ENCODE results near the gene HDAC8.
"Not testable (repeated sequence)": the region's sequence is repeated elsewhere in the genome, so short reads cannot be mapped to it uniquely, and the experiment has no call there.

The HDAC8 gene

GRCh38 chrX:72372735-72373134 is 199.9 kb downstream of the HDAC8 start:
- no peak for DNase-seq (ENCODE audit: low spot score)

GRCh38 chrX:72371405-72371804 is 201.2 kb downstream of the HDAC8 start:
- DNase-seq (ENCODE audit: low spot score) = no peak

GRCh38 chrX:72368796-72369195 is 203.8 kb downstream of the HDAC8 start:
- no peak for DNase-seq (ENCODE audit: low spot score)

- DNase-seq (ENCODE audit: low spot score) = no peak
Observed at GRCh38 chrX:72367516-72367915, 205.1 kb downstream of the HDAC8 start.

- DNase-seq (ENCODE audit: low spot score) = no peak
Observed at GRCh38 chrX:72366701-72367454, 205.8 kb downstream of the HDAC8 start.

- DNase-seq (ENCODE audit: low spot score) = no peak
Observed at GRCh38 chrX:72366178-72366577, 206.5 kb downstream of the HDAC8 start.

- no peak for DNase-seq (ENCODE audit: low spot score)
Observed at GRCh38 chrX:72365126-72365525, 207.5 kb downstream of the HDAC8 start.

- DNase-seq (ENCODE audit: low spot score) = no peak
Observed at GRCh38 chrX:72360326-72360725, 212.3 kb downstream of the HDAC8 start.

- no peak for DNase-seq (ENCODE audit: low spot score)
Observed at GRCh38 chrX:72358313-72358712, 214.3 kb downstream of the HDAC8 start.

GRCh38 chrX:72352786-72353185 is 219.9 kb downstream of the HDAC8 start:
- no peak for DNase-seq (ENCODE audit: low spot score)

GRCh38 chrX:72351606-72352334 is 220.9 kb downstream of the HDAC8 start:
- DNase-seq (ENCODE audit: low spot score) = no peak

- DNase-seq (ENCODE audit: low spot score) = no peak
Observed at GRCh38 chrX:72349190-72349589, 223.5 kb downstream of the HDAC8 start.

GRCh38 chrX:72348247-72348979 is 224.2 kb downstream of the HDAC8 start:
- DNase-seq (ENCODE audit: low spot score) = no peak

- no peak for DNase-seq (ENCODE audit: low spot score)
Observed at GRCh38 chrX:72347366-72347765, 225.3 kb downstream of the HDAC8 start.

- no peak for DNase-seq (ENCODE audit: low spot score)
Observed at GRCh38 chrX:72346302-72346949, 226.2 kb downstream of the HDAC8 start.

- DNase-seq (ENCODE audit: low spot score) = no peak
Observed at GRCh38 chrX:72340626-72341025, 232.0 kb downstream of the HDAC8 start.

GRCh38 chrX:72340041-72340440 is 232.6 kb downstream of the HDAC8 start:
- DNase-seq (ENCODE audit: low spot score) = no peak

- no peak for DNase-seq (ENCODE audit: low spot score)
Observed at GRCh38 chrX:72330131-72330530, 242.5 kb downstream of the HDAC8 start.

GRCh38 chrX:72326605-72327300 is 245.9 kb downstream of the HDAC8 start:
- DNase-seq (ENCODE audit: low spot score) = no peak

GRCh38 chrX:72319651-72320050 is 253.0 kb downstream of the HDAC8 start:
- not testable (repeated sequence) for DNase-seq (ENCODE audit: low spot score)

GRCh38 chrX:72317139-72317538 is 255.5 kb downstream of the HDAC8 start:
- DNase-seq (ENCODE audit: low spot score) = no peak
